ENCODE measurements around the gene ABCC5. TPM values are rescaled to one million over a fixed set of nuclear protein-coding genes. Genes with fewer than 3 reads are reported as not detected.
A peak's percentile ranks its signal among the peaks of the same experiment; 100 is the strongest.
"Not testable (repeated sequence)": the region's sequence is repeated elsewhere in the genome, so short reads cannot be mapped to it uniquely, and the experiment has no call there.

Gene ABCC5
- total RNA-seq, 1 donor from 2014 or later: 7.2 TPM

- DNase-seq (ENCODE audit: low spot score) (peak; percentile 68), ATAC-seq (peak; percentile 90)
Measured at GRCh38 chr3:184016811-184017671, 643 bp downstream of the ABCC5 start.

- ATAC-seq: no peak
- no peak for DNase-seq (ENCODE audit: low spot score)
Measured at GRCh38 chr3:184016169-184016570, 1.5 kb downstream of the ABCC5 start.

GRCh38 chr3:184015381-184016019, 2.2 kb downstream of the ABCC5 start:
- DNase-seq (ENCODE audit: low spot score) (no peak), ATAC-seq (no peak)

GRCh38 chr3:184011937-184012889, 5.5 kb downstream of the ABCC5 start:
- DNase-seq (ENCODE audit: low spot score) (no peak), ATAC-seq (no peak)

DNA sequence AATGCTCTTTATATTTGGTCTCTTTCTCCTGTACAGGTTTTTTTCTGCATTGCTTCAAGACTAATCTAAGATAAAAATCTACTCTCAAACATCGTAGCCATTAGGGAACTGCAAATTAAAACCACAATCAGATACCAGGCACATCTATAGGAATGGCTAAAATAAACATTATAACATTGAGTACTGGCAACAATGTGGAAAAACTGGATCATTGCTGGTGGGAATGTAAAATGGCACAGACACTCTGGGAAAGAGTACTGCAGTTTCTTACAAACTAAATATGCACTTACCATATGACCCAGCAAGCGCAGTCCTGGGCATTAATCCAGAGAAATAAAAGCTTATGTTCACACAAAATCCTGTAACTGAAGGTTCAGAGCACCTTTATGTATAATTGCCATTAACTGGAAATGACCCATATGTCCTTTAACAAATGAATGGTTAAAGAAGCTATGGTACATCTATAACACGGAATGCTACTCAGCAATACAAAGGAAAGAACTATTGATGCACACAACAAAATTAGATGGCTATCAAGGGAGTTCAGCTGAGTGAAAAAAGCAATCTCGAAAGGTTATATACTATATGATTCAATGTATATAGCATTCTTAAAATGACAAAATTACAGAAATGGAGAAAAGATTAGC, 6.3 kb downstream of the ABCC5 start:
- DNase-seq (ENCODE audit: low spot score): no peak
- ATAC-seq: no peak

GRCh38 chr3:184008161-184008560, 9.5 kb downstream of the ABCC5 start:
- DNase-seq (ENCODE audit: low spot score) (no peak), ATAC-seq (no peak)

DNA sequence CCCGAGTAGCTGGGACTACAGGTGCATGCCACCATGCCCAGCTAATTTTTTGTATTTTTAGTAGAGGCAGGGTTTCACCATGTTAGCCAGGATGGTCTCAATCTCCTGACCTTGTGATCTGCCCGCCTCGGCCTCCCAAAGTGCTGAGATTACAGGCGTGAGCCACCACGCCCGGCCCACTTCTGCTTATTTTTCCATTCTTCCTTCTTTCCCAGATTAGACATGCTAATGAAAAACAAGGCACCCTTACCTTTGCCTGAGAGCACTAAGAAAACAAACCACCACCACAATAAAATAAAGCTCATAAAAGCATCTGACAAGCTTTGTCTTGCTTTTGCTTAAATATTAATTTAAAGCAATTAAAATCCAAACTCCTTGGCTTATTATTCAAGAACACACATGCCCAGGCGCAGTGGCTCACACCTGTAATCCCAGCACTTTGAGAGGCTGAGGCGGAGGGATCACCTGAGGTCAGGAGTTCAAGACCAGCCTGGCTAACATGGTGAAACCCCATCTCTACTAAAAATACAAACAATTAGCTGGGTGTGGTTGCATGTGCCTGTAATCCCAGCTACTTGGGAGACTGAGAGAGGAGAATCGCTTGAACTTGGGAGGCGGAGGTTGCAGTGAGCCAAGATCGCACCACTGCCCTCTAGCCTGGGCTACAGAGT, 10.4 kb downstream of the ABCC5 start:
- not testable (repeated sequence) for ATAC-seq; DNase-seq (ENCODE audit: low spot score)

DNA sequence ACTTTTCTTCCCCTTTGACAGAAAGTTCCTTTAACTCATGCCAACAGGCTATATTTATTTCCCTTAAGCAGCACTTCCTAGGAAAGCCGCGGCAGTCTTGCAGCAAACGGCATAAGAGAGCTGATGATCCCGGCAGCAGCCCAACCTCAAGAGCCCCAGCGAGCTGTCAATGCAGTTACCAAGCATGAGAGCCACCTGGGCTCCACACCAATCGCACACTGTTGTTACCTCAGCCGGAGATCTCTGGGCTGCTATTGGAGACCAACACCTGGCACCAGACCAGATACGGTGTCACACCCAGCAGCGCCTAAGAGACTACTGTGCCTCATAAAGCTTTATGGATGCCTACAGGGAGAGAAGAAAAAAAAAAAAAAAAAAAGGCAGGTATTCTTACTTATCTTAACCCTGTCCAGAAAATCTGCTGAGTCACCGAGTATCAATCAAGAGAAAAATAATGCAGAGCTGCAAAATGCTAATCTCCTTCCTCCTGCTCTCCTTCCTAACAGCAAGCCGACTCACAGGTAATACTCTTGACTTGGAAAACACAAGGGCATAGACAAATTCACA, 11.7 kb downstream of the ABCC5 start:
- DNase-seq (ENCODE audit: low spot score) (no peak), ATAC-seq (peak; percentile 41)

DNA sequence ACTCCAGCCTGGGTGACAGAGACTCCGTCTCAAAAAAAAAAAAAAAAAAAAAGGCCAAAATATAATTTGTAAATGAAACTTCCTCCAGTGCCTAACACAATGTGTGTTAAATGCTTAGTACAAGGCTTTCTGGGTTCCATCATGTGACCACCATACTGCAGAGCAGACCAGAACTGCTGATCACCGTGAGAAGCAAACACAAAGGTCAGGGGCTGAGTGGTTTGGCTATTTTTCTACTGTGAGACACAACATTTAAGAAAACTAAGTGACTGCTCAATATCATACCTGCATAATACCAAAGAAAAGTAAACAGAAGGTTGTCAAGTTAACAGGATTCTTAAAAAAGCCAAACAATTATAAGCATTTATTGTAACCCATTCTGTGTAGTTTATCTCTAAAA, 13.2 kb downstream of the ABCC5 start:
- ATAC-seq: peak; percentile 61
- no peak for DNase-seq (ENCODE audit: low spot score)

- no peak for ATAC-seq
- DNase-seq (ENCODE audit: low spot score): no peak
Measured at GRCh38 chr3:184003187-184003967, 14.3 kb downstream of the ABCC5 start.

GRCh38 chr3:184002469-184002868, 15.2 kb downstream of the ABCC5 start:
- ATAC-seq: no peak
- DNase-seq (ENCODE audit: low spot score): no peak

- ATAC-seq (no peak), DNase-seq (ENCODE audit: low spot score) (no peak)
Measured at GRCh38 chr3:184001761-184002160, 15.9 kb downstream of the ABCC5 start.

DNA sequence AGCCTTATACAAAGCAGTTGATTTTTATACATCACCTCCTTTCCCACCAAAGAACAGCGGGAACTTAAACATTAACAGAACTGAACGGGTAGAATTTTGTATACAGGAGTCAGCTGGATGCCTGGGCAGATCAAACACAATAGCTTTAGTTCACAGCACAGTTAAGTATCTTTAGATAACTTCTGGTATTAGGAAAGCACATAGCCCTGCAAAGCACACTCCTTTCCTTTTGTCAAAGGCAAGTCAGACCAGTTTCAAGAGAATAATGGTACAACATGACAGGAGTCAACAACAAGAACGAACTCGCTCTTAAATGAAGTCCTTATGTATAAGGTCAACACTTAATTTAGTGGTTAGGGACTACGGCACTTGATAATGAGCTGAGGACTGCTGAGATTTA, 26.3 kb downstream of the ABCC5 start:
- no peak for ATAC-seq

DNA sequence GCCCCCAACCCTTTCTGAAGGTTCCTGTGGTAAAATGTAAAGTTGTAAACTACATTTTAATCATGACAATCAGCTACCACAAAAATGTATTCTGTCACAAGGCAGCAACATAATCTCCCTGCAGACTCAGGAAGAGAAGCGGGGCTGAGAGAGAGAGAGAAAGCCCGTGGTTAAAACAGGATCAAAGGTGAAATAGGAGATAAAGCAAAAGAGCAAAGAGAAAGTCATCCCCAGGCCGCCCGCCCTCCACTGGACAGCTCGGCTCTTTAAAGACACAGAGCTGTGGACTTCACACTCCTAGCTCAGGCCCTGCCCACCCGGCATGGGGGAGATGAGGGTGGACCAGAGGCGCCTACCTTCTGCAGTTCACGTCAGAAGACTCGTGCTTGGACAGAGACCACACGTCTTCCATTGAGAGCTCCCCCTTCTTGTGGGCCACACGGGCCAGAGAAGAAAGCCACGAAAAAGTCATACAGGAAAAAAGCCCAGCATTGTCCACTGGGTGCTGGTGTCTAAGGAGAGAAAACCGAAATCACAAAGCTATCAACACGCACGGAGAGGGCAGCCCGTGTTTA, 29.4 kb downstream of the ABCC5 start:
- peak; percentile 92 for ATAC-seq
- DNase-seq (ENCODE audit: low spot score): peak; percentile 60

More for the DNA sequence above, 26.3 kb downstream of the ABCC5 start:
- no peak for DNase-seq (ENCODE audit: low spot score)

DNA sequence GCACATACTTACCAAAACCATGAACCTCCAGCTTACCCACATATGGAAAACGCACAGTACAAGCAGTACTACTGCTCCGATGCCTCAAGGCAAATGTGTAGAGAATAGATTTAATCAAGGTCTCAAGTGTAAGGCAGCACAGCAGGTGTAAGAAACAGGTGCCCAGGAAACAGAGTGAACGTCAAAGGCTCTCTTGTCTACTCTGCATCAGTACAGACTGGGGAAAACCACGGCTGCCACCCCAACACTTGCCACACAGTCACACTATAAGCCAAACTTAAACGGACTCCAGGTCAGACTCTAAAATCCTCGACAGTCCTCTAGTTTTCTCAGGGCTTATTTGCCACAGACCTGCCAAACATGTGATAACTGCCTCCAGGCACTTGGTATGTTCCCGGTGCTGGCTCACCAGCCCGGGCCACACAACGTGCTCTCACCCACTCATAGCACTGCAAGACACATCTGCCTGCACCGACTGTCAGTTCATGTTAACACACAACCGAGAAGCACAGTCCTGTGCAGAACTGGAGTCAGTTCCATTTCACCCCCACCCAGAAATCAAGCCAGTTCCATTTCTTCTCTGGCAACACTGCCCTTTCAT, 30.6 kb downstream of the ABCC5 start:
- DNase-seq (ENCODE audit: low spot score): no peak

GRCh38 chr3:183984749-183985729, 32.6 kb downstream of the ABCC5 start:
- no peak for DNase-seq (ENCODE audit: low spot score)
- peak; percentile 82 for ATAC-seq

More for the DNA sequence above, 30.6 kb downstream of the ABCC5 start:
- ATAC-seq: no peak
